SKM-1 (cell line): ENCODE data around the gene NFATC3.

Experiments used
- DNase-seq: peaks from one replicate; lab custom pipeline; 2025; ENCODE audit not compliant: unreplicated experiment; lab: John Stamatoyannopoulos, UW

NFATC3 gene

GRCh38 chr16:68072038-68072695 is 13.0 kb upstream of the NFATC3 start:
- DNase-seq, result no peak

GRCh38 chr16:68073902-68074760 is 11.0 kb upstream of the NFATC3 start:
- no peak for DNase-seq

- no peak for DNase-seq
These were observed 10.2 kb upstream of the NFATC3 start for GRCh38 chr16:68074850-68075555.

- DNase-seq, result no peak
These were observed 9.2 kb upstream of the NFATC3 start for GRCh38 chr16:68075980-68076379.

- DNase-seq, result no peak
These were observed 8.6 kb upstream of the NFATC3 start for GRCh38 chr16:68076560-68076959.

- DNase-seq, result no peak
These were observed 7.1 kb upstream of the NFATC3 start for GRCh38 chr16:68077866-68078700.

GRCh38 chr16:68078701-68079375 is 6.3 kb upstream of the NFATC3 start:
- DNase-seq, result no peak

GRCh38 chr16:68079376-68079625 is 5.9 kb upstream of the NFATC3 start:
- DNase-seq, result no peak

GRCh38 chr16:68079626-68080344 is 5.4 kb upstream of the NFATC3 start:
- DNase-seq, result peak; percentile 76

- no peak for DNase-seq
These were observed 3.1 kb upstream of the NFATC3 start for GRCh38 chr16:68081861-68082628.

- DNase-seq, result no peak
These were observed 2.4 kb upstream of the NFATC3 start for GRCh38 chr16:68082629-68083238.

- DNase-seq, result no peak
These were observed 1.9 kb upstream of the NFATC3 start for GRCh38 chr16:68083239-68083781.

GRCh38 chr16:68083861-68084503 is 1.2 kb upstream of the NFATC3 start:
- DNase-seq, result no peak

- no peak for DNase-seq
These were observed 489 bp upstream of the NFATC3 start for GRCh38 chr16:68084504-68085258.

GRCh38 chr16:68086336-68086841 is 1.2 kb downstream of the NFATC3 start:
- no peak for DNase-seq

GRCh38 chr16:68086860-68087268 is 1.7 kb downstream of the NFATC3 start:
- no peak for DNase-seq

- DNase-seq, result no peak
These were observed 2.5 kb downstream of the NFATC3 start for GRCh38 chr16:68087688-68088087.
